Right lobe of liver (tissue), 4 donors: ENCODE measurements around the gene IGSF9.

Source experiments
- POLR2A ChIP-seq: fragments of 450-650 bp; IDR thresholded peaks from one replicate; pipeline ENCODE4 v1.6.1; 2017; ENCODE audit warnings: antibody characterized with exemption, mild to moderate bottlenecking
- TF ChIP-seq, protein P1 (sequence below), 4 donors: fragments of 200-600 bp in 3 of 4; fragments of 450-650 bp in 1 of 4; IDR thresholded peaks; one replicate each; pipeline versions ENCODE4 v1.5.1 to v1.8.0; 2016 to 2022; ENCODE audit warnings: antibody characterized with exemption in 4 of 4, mild to moderate bottlenecking in 2 of 4
- donor health status: DM: no; HTN: no; CAD: no.
- donor health status: DM: no; HTN: no; CAD: no.
- donor health status: DM: no; HTN: yes; CAD: no.

DNA sequence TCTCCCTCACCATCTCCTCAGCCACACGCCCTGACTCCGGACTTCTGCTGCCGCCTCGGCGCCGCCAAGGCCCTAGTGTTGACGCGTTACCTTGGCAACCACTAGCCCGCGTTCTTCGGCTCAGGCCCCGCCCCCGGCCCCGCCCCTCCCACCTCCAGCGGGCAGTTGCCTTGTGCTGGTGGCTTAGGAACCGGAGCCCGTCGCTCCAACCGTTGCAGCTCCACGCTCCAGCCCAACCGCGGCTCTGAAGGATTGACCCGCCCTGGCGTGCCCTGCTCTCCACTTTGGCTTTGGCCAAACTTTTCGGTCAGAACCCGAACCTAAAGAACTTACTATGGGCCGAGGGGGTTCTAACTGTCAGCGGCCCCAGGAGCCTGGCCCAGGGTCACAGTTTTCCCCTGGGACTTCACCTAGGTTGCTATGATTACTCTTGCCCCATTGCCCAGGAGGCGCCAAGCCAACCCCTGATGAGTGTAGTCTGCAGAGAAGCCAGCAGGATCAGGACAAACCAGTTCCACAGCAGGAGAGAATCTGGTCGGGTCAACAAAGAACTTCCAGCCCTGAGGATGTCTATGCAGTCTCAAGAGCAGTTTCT is 45.2 kb downstream of the IGSF9 start, which contains the start of gene CFAP45:
- TF ChIP-seq POLR2A, result no peak
- TF ChIP-seq, protein P1, sequence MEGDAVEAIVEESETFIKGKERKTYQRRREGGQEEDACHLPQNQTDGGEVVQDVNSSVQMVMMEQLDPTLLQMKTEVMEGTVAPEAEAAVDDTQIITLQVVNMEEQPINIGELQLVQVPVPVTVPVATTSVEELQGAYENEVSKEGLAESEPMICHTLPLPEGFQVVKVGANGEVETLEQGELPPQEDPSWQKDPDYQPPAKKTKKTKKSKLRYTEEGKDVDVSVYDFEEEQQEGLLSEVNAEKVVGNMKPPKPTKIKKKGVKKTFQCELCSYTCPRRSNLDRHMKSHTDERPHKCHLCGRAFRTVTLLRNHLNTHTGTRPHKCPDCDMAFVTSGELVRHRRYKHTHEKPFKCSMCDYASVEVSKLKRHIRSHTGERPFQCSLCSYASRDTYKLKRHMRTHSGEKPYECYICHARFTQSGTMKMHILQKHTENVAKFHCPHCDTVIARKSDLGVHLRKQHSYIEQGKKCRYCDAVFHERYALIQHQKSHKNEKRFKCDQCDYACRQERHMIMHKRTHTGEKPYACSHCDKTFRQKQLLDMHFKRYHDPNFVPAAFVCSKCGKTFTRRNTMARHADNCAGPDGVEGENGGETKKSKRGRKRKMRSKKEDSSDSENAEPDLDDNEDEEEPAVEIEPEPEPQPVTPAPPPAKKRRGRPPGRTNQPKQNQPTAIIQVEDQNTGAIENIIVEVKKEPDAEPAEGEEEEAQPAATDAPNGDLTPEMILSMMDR (IDR thresholded peaks at IDR 0.05), result no peak
